Fibroblast of pulmonary artery (primary cell): ENCODE measurements around the gene PHACTR3.

Experiments
- DNase-seq: peaks from one replicate; pipeline ENCODE4 v3.0.0-alpha.2; 2010; ENCODE audit warnings: low read depth
- H3K4me3 ChIP-seq: replicated peaks from 2 replicates; pipeline ENCODE4 v1.5.1; 2011; ENCODE audit warnings: low read depth, mild to moderate bottlenecking, control low read depth, low read length, moderate library complexity
- TF ChIP-seq, protein P1 (sequence below): IDR thresholded peaks from 2 replicates; pipeline ENCODE4 v1.5.1; 2011; ENCODE audit warnings: mild to moderate bottlenecking, control low read depth, low read length, inconsistent platforms; ENCODE audit errors: missing control alignments

PHACTR3 gene

DNA sequence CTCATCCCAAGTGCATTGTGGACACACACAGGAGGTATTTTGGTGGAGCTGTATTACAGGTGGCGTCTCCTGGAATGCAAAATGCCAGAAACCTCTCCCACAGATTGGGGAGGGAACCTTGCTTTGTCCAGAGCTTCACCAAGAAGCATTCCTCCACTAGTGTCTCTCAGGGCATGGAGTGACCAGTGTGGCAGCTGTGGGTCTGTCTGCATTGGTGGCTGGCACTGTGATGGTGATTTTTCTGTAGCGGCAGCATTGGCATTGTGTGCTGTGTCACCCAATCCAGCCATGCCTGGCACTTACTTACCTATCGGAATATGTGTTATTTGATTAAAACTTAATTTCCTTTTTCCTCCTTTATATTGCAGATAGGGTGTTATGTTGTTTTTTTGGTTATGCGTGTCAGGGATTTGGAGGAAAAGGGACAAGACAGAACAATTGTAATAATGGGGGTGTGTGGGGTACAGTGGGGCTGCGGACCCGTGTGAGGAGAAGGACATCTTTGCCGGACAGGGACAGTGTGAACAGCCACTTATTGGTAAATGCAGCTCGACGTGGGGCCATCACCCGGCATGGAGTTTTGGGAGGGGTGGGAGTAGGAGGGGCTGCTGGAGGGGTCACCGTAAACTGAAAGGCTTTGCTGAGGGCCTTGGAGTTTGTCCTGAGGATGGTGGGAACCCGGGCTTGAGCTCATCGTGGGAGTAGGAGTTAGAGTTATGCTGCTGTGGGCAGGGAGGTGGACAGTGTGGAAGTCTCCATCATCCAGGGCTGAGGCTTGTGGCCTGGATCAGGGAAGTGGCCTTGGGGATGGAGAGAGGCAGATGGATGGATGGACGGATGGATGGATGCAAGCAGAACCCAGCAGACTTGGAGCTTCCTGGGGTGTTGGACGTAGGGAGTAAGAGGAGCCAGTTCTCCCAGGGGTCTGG is 224.0 kb downstream of the PHACTR3 start:
- DNase-seq, result no peak

DNA sequence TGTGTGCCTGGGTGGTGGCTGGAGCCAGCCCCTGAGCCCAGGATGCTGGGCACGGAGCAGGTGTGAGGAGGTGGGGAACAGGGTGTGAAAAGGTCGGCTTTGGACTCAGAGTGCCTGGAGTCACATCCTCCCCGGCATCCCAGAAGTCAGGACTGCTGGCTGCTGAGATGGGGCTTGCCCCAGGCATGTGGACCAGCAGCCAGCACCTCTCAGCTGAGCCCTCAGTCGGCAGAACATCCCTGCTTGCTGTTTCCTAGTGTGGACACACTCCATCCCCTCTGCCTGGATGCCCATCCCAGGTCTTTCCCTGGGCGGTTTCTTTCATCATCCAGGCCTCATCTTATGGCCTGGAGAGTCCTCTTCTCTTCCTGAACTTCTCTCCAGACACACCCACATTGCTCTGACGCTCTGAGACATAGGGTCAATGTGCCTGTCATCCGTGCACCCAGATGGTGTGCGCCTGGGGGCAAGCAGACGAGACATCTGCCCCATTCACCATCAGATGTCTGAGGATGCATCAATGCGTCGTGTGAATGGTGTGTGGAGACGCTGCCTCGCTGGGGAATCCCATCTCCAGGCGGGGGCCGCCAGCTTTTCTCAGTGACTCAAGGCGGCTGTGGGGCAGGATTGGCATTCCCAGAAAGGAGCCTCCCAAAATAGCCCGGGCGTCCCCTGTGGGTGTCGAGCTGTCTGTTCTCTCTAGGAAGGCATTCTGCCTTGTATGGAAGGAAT is 224.9 kb downstream of the PHACTR3 start:
- no peak for DNase-seq
- no peak overlapping the region for H3K4me3 ChIP-seq
- TF ChIP-seq, protein P1, sequence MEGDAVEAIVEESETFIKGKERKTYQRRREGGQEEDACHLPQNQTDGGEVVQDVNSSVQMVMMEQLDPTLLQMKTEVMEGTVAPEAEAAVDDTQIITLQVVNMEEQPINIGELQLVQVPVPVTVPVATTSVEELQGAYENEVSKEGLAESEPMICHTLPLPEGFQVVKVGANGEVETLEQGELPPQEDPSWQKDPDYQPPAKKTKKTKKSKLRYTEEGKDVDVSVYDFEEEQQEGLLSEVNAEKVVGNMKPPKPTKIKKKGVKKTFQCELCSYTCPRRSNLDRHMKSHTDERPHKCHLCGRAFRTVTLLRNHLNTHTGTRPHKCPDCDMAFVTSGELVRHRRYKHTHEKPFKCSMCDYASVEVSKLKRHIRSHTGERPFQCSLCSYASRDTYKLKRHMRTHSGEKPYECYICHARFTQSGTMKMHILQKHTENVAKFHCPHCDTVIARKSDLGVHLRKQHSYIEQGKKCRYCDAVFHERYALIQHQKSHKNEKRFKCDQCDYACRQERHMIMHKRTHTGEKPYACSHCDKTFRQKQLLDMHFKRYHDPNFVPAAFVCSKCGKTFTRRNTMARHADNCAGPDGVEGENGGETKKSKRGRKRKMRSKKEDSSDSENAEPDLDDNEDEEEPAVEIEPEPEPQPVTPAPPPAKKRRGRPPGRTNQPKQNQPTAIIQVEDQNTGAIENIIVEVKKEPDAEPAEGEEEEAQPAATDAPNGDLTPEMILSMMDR, result no peak

More for the DNA sequence above, 224.0 kb downstream of the PHACTR3 start:
- TF ChIP-seq, protein P1, result no peak
- H3K4me3 ChIP-seq, result no peak overlapping the region

DNA sequence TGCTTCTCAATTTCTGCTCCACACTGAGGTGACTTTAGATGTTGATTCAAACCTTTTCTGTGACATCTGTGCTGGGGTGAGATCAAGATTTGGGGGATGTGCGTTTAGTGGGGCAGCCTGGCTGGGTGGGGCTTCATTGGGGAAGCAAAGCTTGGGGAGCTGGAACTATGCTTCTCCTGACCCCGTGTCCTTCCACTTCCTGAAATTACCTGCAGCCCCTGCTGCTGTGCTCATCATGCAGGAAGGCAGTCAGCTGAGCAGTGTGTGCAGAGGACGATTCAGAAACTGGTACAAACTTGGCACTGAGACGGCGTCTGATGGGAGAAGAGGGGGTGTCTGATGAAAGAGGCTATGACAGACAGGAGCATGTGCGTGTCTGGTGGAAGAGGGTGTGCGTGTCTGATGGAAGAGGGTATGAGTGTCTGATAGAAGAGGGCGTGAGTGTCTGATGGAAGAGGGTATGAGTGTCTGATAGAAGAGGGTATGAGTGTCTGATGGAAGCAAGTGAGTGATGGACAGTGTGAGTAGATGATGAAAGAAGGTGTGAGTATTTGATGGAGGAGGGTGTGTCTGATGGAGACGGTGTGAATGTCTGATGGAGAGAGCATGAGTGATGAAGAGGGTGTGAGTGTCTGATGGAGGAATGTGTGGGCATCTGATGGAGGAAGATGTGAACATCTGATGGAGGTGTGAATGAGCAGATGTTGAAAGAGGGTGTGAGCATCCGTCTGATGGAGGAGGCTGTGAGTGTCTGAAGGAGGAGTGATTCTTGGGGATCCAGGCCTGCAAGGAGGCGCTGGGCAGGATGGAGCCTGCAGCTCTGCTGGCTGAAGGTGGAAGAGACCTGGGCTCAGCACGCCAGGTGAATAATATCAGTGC is 225.7 kb downstream of the PHACTR3 start:
- TF ChIP-seq, protein P1, result no peak
- H3K4me3 ChIP-seq, result no peak overlapping the region
- DNase-seq, result no peak

DNA sequence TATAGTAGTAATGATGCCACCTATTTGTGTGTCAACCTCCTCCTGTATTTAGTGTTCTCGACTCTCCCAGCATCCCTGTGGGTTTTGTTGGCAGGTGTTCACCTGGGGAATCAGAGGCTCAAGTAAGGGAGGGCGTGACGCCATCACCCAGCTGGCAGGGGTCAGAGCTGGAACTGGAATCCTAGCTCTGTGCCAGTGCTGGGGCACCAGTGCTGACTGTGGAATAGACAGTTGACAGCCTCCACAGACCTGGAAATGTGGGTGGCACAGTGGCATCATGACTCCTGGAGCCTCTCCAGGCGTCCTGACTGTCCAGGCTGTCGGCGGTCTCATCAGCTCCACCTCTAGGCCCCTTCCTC is 226.3 kb downstream of the PHACTR3 start:
- TF ChIP-seq, protein P1, result no peak
- DNase-seq, result no peak
- no peak overlapping the region for H3K4me3 ChIP-seq

DNA sequence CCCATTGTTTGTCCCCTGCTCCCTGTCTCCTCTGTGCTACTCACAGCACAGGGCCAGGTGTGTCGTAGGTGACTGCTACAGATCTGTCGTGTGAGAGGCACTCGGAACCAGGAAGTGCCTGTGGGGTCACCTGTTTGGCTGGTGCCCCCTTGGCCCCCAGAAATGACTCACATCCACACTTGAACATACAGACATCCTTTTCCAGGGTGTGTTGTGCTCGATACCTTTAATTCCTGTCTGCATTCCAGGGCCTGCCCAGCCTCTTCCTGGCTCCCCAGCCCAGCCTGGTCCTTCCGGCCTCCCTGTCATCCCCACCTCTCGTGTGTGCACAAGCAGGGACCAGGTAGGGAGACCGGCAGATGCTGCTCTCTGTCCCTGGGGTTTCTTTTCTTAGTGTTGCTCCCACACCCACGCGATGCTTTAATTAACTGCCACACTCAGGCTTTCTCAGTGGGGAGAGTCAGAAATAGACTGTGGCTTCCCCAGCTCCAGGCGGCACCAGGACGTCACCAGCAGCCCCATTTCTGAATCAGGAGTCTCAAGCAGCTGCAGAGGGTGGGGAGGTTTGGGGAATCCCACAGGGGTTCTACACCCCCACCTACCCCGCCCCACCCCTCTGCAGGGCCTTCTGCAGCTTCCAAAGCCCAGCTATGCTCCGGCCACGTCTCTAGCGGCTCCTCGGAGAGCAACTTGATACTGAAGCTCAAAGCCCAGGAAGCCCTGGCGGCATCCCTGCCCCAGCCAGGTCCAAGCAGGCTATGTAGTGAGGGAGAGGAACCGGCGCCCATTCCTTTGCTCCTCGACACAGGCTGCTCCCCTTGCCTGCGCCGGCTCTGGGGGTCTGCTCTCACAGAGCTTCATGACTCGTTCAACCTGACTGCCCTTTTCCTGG is 226.9 kb downstream of the PHACTR3 start:
- DNase-seq, result no peak
- H3K4me3 ChIP-seq, result no peak overlapping the region
- TF ChIP-seq, protein P1, result no peak

DNA sequence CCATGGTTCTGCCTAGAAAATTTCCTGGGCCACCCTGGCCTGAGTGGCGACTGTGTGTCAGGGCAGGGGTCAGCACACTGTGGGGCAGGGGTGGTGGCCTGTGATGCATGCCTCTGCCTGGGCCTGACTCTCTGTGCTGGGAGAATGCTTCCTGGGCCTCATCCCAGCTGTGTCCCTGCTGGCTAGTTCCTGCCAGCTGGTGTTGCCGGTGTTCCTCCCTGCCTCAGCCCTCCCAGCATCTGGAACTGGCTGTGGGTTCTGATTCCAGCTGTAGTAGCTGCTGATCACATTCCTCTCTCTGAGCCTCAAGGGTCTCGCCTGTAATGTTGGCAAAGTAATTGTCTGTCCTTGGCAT is 227.6 kb downstream of the PHACTR3 start:
- DNase-seq, result no peak
- H3K4me3 ChIP-seq, result no peak overlapping the region
- TF ChIP-seq, protein P1, result no peak
